Body of pancreas (tissue), 4 donors: ENCODE data around the gene ADNP.

Experiments used
- CTCF ChIP-seq, 7 experiments: fragments of 450-650 bp in 4 of 7; fragments of 200-600 bp in 3 of 7; sonication (generic) in 3 of 7; IDR thresholded peaks; one replicate each; pipeline ENCODE4 v1.5.1; 2016 to 2019; ENCODE audit warnings: antibody characterized with exemption in 7 of 7
- POLR2A ChIP-seq, 3 donors: fragments of 450-650 bp; IDR thresholded peaks; one replicate each; pipeline ENCODE4 v1.6.1; 2016; ENCODE audit warnings: antibody characterized with exemption in 3 of 3, mild to moderate bottlenecking in 2 of 3

- no peak for TF ChIP-seq CTCF (IDR thresholded peaks at IDR 0.05)
- no peak for TF ChIP-seq POLR2A (IDR thresholded peaks at IDR 0.05)
Measured at GRCh38 chr20:50885068-50885467, 46.2 kb downstream of the ADNP start.
